HG02678 (cell line): ENCODE data around the gene GASK1B.

ENCODE experiments used
- ATAC-seq: cut with Tn5 transposase; IDR thresholded peaks from one replicate; pipeline ENCODE4 v1.9.1; 2021; ENCODE audit warnings: mild to moderate bottlenecking, moderate library complexity; ENCODE audit not compliant: unreplicated experiment

GASK1B gene

GRCh38 chr4:158189422-158189821 is 16.6 kb upstream of the GASK1B start:
- no peak for ATAC-seq

GRCh38 chr4:158186815-158187214 is 14.0 kb upstream of the GASK1B start:
- ATAC-seq = no peak

- ATAC-seq = no peak
Observed at GRCh38 chr4:158182736-158183135, 9.9 kb upstream of the GASK1B start.

- no peak for ATAC-seq
Observed at GRCh38 chr4:158181906-158182305, 9.1 kb upstream of the GASK1B start.

DNA sequence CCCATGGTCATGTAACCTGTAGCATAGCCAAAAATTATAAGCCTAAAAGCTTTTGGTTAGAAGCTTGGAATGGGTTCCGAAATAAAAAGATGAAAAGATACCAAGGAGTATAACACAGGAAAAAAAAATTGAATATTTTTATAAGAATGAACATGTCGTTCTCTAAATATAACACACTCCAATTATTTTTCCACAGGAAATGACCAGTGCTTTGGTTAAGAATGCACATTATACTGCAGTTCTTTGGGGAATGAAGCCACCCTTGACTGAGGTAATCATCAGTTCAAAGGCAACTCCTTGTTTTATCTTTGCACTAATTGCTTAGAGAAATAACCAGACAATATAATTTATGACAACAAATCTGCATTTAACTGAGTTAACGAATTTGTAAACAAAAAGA is 6.6 kb upstream of the GASK1B start:
- no peak for ATAC-seq

DNA sequence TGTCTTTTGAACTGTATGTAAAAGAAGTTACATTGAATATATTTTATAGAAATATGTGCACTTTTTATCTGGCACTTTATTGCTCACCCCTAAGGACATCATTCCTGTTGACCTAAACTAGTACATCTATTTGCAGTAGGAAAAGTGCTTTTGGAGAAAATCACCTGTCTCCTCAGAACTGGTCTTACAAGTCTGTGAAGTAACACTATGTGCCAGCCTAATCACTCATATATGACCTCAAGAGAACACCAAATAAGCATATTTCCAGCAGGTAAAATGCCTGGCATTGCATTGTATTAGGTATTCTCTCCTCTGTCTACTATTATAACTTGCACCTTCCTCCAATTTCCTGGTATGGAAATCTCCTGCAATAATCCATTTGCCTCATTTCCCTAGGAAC is 4.0 kb upstream of the GASK1B start:
- ATAC-seq = no peak

- ATAC-seq = no peak
Observed at GRCh38 chr4:158176108-158176507, 3.3 kb upstream of the GASK1B start.

- no peak for ATAC-seq
Observed at GRCh38 chr4:158170691-158171561, 1.9 kb downstream of the GASK1B start.

- no peak for ATAC-seq
Observed at GRCh38 chr4:158169931-158170690, 2.7 kb downstream of the GASK1B start.

DNA sequence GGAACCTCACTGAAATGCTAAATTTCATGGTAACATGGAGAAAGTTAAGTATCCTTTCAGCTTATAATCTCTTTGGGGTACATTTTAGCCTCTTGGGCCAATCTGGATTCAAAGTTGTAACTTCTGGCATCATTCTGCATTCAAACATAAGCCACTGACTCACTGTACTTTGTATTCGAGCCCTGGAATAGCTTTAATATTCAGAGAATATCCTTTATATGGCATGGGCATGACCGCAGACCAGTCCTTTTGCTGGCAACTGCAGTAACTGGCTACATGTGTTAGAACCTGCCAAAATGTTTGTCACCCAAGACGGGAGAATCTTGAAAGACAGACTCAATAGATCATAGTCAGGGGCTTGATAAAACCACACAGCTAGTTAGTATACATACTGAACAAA is 3.3 kb downstream of the GASK1B start:
- no peak for ATAC-seq

DNA sequence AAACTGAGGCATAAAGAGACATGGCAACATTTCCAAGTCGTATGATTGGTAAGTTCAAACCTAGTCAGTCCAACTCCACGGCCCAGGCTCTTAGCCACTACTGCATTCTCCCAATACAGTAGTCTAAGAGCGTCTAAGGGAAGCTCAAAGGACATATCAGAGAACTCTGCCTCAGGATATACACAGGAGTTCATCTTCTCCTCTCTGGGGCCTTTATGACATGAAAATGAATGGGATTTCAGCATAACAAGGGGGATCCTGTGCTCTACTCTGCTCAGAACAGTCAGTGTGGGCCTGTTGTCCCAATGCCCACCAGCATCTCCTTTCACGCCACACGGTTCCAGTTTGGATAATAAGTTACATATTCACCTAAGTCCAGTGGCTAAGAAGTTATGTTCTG is 4.2 kb downstream of the GASK1B start:
- no peak for ATAC-seq

- ATAC-seq = no peak
Observed at GRCh38 chr4:158166701-158167100, 6.1 kb downstream of the GASK1B start.

DNA sequence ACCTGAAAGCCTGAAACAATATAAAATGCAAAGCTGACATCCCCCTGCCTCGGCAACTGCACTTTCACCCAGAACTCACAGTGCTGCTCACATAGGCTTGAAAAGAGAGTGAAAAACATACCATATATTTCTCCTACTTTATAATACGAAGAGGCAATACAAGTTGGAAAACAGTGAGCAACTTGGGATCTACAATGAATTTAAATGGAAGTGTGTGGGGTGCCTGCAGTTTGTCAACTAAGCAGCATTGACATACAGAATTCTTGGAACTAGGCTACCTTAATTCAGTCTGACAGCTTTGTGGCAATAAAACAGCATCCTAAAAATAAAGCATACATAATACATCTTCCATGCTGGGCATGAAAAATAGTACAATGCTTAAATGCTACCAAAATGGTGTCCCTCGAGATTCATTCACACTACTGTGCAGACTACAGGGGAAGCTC is 8.0 kb downstream of the GASK1B start:
- no peak for ATAC-seq

GRCh38 chr4:158163941-158164767 is 8.7 kb downstream of the GASK1B start:
- no peak for ATAC-seq

DNA sequence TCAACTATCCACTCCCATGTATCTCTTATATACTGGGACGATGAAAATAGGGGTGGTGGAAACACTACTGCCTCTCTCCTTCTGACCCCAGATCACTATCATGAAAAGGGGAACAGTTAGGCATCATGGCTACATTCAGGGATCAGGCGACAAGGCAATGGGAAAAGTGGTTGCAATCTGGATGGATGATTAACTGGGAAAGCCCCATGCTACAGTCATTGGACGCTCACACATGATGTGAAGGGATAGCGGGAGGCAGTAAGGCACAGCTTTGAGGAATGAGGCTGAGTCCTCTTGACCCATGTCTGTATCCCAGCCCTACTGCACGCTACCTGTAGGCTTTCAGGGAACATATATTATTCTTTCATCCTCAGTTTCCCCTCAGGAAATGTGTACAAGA is 10.2 kb downstream of the GASK1B start:
- no peak for ATAC-seq

- no peak for ATAC-seq
Observed at GRCh38 chr4:158161551-158162354, 11.1 kb downstream of the GASK1B start.

- no peak for ATAC-seq
Observed at GRCh38 chr4:158159718-158160094, 13.1 kb downstream of the GASK1B start.

GRCh38 chr4:158159054-158159717 is 13.6 kb downstream of the GASK1B start:
- no peak for ATAC-seq

DNA sequence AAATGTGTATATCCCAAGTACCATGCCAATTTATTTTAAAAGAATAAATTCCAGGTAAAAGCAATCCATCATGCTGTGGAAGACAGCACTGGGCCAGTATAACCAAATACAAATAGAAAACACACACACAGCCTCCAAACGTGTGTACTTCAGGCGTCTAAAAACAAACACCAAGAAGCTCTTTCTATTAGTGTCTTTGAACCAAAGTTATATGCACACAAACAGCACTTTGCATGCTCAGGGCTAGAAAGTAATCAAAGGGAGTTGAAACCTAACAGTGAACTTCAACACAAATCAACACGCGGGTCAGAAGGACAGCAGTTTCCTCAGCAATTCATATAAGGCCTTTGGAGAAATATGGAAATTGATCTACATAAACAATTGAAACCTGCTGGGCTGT is 15.4 kb downstream of the GASK1B start:
- ATAC-seq = no peak
